Endothelial cell of umbilical vein (primary cell): ENCODE data around the gene ZNF568. TPM values are rescaled to one million over a fixed set of nuclear protein-coding genes. Genes with fewer than 3 reads are reported as not detected.

Source experiments
- BruUV-seq: library from RNA; stranded (reverse); fragments of 400-500 nt; replicated peaks from 2 replicates; lab custom pipeline; 2021; lab: Mats Ljungman, UMichigan
- CTCF ChIA-PET: fragments of 300-600, 350-600 bp; sonication (Branson Sonifier 250); formaldehyde crosslinking; loops from one replicate; lab custom pipeline; 2021; ENCODE audit warnings: antibody characterized with exemption, inconsistent platforms; lab: Charles Lee
- POLR2A ChIA-PET: fragments of 300-600, 350-600 bp; sonication (Branson Sonifier 250); formaldehyde crosslinking; loops from one replicate; lab custom pipeline; 2021; ENCODE audit warnings: antibody characterized with exemption, inconsistent platforms; lab: Charles Lee
- DNase-seq: peaks from one replicate; pipeline ENCODE4 v3.0.0-alpha.2; 2011; ENCODE audit warnings: low read depth, low spot score
- FAIRE-seq: peaks from 2 replicates; lab custom pipeline; 2011; peaks lifted over from hg19 to GRCh38; lab: Jason Lieb, UNC
- H2AFZ ChIP-seq: 2 replicates; pipeline ENCODE4 v1.6.0; 2012; ENCODE audit warnings: low read depth, low read length, control low read depth, inconsistent platforms
- H3K27ac ChIP-seq: 2 replicates; pipeline ENCODE4 v1.5.1; 2011; ENCODE audit warnings: low read depth, mild to moderate bottlenecking, control low read depth, low read length, moderate library complexity; ENCODE audit not compliant: insufficient read depth
- H3K27me3 ChIP-seq, 2 experiments: 2 replicates each; pipeline versions ENCODE4 v1.6.0 to v1.6.1; 2011; ENCODE audit warnings: low read length in 2 of 2, mixed read lengths in 1 of 2; ENCODE audit not compliant: control insufficient read depth in 2 of 2, insufficient read depth in 2 of 2
- H3K36me3 ChIP-seq, 2 experiments: 2 replicates in 1 of 2; 3 replicates in 1 of 2; pipeline ENCODE4 v1.5.1; 2011; ENCODE audit warnings: low read length in 2 of 2, mild to moderate bottlenecking in 1 of 2, moderate library complexity in 1 of 2; ENCODE audit not compliant: control insufficient read depth in 2 of 2, insufficient read depth in 2 of 2; ENCODE audit errors: extremely low read depth in 1 of 2
- H3K4me1 ChIP-seq: 3 replicates; pipeline ENCODE4 v1.5.1; 2011; ENCODE audit warnings: mild to moderate bottlenecking, low read length; ENCODE audit not compliant: control insufficient read depth, insufficient read depth; ENCODE audit errors: extremely low read depth
- H3K4me2 ChIP-seq: 2 replicates; pipeline ENCODE4 v1.6.1; 2011; ENCODE audit warnings: low read length, control low read depth, mixed read lengths; ENCODE audit not compliant: insufficient read depth
- H3K4me3 ChIP-seq, 3 experiments: fragments of 200-600 bp in 1 of 3; sonication (generic), shearing (Covaris generic) in 1 of 3; replicated peaks in 1 of 3; 2 replicates each; pipeline ENCODE4 v1.5.1; 2011 to 2016; ENCODE audit warnings: control low read depth in 3 of 3, low read length in 3 of 3, mild to moderate bottlenecking in 2 of 3, inconsistent platforms in 1 of 3, low read depth in 1 of 3, moderate library complexity in 1 of 3; ENCODE audit not compliant: insufficient read depth in 1 of 3
- H3K79me2 ChIP-seq: 2 replicates; pipeline ENCODE4 v1.6.0; 2012; ENCODE audit warnings: low read length, inconsistent platforms; ENCODE audit not compliant: control insufficient read depth, insufficient read depth
- H3K9ac ChIP-seq: replicated peaks from 2 replicates; pipeline ENCODE3; 2011; ENCODE audit warnings: low read length, control low read depth; ENCODE audit not compliant: insufficient read depth; ENCODE audit errors: extremely low read depth
- H3K9me1 ChIP-seq: replicated peaks from 3 replicates; pipeline ENCODE4 v1.6.0; 2011; ENCODE audit warnings: mild to moderate bottlenecking, low read length; ENCODE audit not compliant: control insufficient read depth, insufficient read depth; ENCODE audit errors: extremely low read depth
- H3K9me3 ChIP-seq: replicated peaks from 2 replicates; pipeline ENCODE4 v1.5.1; 2012; ENCODE audit warnings: low read length, inconsistent platforms; ENCODE audit not compliant: control insufficient read depth, insufficient read depth
- H4K20me1 ChIP-seq: replicated peaks from 2 replicates; pipeline ENCODE3; 2011; ENCODE audit warnings: mild to moderate bottlenecking, low read length; ENCODE audit not compliant: control insufficient read depth, insufficient read depth; ENCODE audit errors: extremely low read depth
- EZH2 ChIP-seq: IDR thresholded peaks from 2 replicates; pipeline ENCODE4 v1.6.1; 2012; ENCODE audit warnings: borderline replicate concordance, low read depth, mild to moderate bottlenecking, moderate library complexity, low read length, inconsistent platforms; ENCODE audit not compliant: severe bottlenecking
- FOS ChIP-seq: IDR thresholded peaks from 2 replicates; pipeline ENCODE4 v1.6.1; 2011; ENCODE audit warnings: mild to moderate bottlenecking, low read length, moderate library complexity, borderline replicate concordance; ENCODE audit not compliant: insufficient read depth
- GATA2 ChIP-seq: IDR thresholded peaks from 2 replicates; pipeline ENCODE4 v1.7.0; 2011; ENCODE audit warnings: low read depth, mild to moderate bottlenecking, moderate library complexity, mixed read lengths, low read length; ENCODE audit not compliant: insufficient read length, insufficient read depth
- JUN ChIP-seq: IDR thresholded peaks from 2 replicates; pipeline ENCODE4 v1.6.1; 2011; ENCODE audit warnings: borderline replicate concordance, low read depth; ENCODE audit not compliant: insufficient read length, insufficient read depth
- MYC ChIP-seq: IDR thresholded peaks from one replicate; pipeline ENCODE4 v1.6.1; 2011; ENCODE audit warnings: mild to moderate bottlenecking, low read depth, low read length
- POLR2A ChIP-seq: IDR thresholded peaks from 2 replicates; pipeline ENCODE4 v1.6.1; 2012; ENCODE audit warnings: low read depth, mild to moderate bottlenecking, control low read depth, low read length
- POLR2AphosphoS5 ChIP-seq: IDR thresholded peaks from 2 replicates; pipeline ENCODE4 v1.6.1; 2012; ENCODE audit warnings: low read depth, mild to moderate bottlenecking, control low read depth, low read length, moderate library complexity; ENCODE audit not compliant: insufficient read depth
- dilution Hi-C: fragments of 300-500 bp; cut with MboI; formaldehyde crosslinking; loops from one replicate; pipeline ENCODE4 v1.15.0; 2019; ENCODE audit warnings: low sequenced_read_pairs; ENCODE audit not compliant: extremely low pct_ligation_motif_present
- intact Hi-C: fragments of 100-400 bp; cut with micrococcal nuclease; formaldehyde crosslinking; loops from one replicate; pipeline ENCODE4 v1.10.0; 2022
- polyA plus RNA-seq, 4 experiments: library from polyadenylated mRNA; depleted of rRNA in 3 of 4; stranded (reverse) in 3 of 4; unstranded in 1 of 4; fragments of >200 nt; gene quantifications; 2 replicates each; pipeline versions ENCODE4 v1.2.1 to v1.2.3, GENCODE V29; 2011 to 2012; ENCODE audit warnings: missing spikeins in 1 of 4
- total RNA-seq: library from RNA; stranded (reverse); gene quantifications from 2 replicates; pipeline ENCODE4 v1.2.3, GENCODE V29; 2021
- TF ChIP-seq, protein P1 (sequence below): IDR thresholded peaks from 2 replicates; pipeline ENCODE4 v1.6.1; 2011; ENCODE audit not compliant: insufficient read depth, insufficient read length
- TF ChIP-seq, protein P2 (sequence below), 2 donors: IDR thresholded peaks; 1 replicate in 1 of 2; 2 replicates in 1 of 2; pipeline ENCODE4 v1.5.1; 2011; ENCODE audit warnings: low read length in 2 of 2, mild to moderate bottlenecking in 2 of 2, moderate library complexity in 2 of 2, control low read depth in 1 of 2, inconsistent platforms in 1 of 2, low read depth in 1 of 2; ENCODE audit not compliant: insufficient read depth in 1 of 2; ENCODE audit errors: extremely low read depth in 1 of 2

The ZNF568 gene
- total and polyA plus RNA-seq, 2 donors (not counting 3 experiments of a cell fraction or from before 2014, with no cell fraction given) = 3.1 to 6.4 TPM

DNA sequence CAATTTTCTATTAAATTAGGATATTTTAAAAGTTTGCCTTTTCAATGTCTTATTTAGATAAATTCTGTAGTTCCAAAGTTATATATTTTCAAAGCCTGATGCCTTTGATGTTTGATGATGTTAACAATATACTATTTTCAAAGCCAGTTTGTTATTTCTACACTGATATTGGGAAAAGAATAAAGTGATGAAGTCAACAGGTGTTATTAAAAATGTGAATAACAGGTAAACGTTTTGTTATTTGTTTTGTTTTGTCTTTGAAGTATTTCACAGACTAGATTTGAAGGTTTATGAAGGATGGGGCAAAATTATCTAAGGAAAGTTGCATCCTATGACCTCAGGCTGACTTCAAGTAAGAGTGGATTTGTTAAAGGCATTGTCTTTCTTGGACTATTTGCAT lies 129.0 kb downstream of the ZNF568 start:
- dilution Hi-C loops = no loop called here
- Histone ChIP-seq H3K9me3 (no peaks in the 10 kb centered on the region), H3K9me1 (no peaks in the 10 kb centered on the region), H2AFZ (no peak overlapping the region), H3K79me2 (no peaks in the 10 kb centered on the region), H3K4me1 (no peaks in the 10 kb centered on the region), H3K27me3 (no peaks in the 10 kb centered on the region), H3K4me2 (no peak overlapping the region), H3K27ac (no peak overlapping the region), H3K4me3 (no peak overlapping the region), H3K36me3 (no peaks in the 10 kb centered on the region), H3K9ac (no peak overlapping the region), H4K20me1 (no peaks in the 10 kb centered on the region)
- no TSS peak for BruUV-seq
- intact Hi-C loops = no loop called here
- FAIRE-seq (no peak), DNase-seq (no peak)
- ChIA-PET CTCF (no interaction called here), POLR2A (no interaction called here)
- TF ChIP-seq, protein P1, sequence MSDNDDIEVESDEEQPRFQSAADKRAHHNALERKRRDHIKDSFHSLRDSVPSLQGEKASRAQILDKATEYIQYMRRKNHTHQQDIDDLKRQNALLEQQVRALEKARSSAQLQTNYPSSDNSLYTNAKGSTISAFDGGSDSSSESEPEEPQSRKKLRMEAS = no peak
- TF ChIP-seq GATA2 = no peak
- no peak for TF ChIP-seq FOS
- no peak for TF ChIP-seq MYC
- TF ChIP-seq POLR2AphosphoS5 = no peak
- TF ChIP-seq, protein P2, sequence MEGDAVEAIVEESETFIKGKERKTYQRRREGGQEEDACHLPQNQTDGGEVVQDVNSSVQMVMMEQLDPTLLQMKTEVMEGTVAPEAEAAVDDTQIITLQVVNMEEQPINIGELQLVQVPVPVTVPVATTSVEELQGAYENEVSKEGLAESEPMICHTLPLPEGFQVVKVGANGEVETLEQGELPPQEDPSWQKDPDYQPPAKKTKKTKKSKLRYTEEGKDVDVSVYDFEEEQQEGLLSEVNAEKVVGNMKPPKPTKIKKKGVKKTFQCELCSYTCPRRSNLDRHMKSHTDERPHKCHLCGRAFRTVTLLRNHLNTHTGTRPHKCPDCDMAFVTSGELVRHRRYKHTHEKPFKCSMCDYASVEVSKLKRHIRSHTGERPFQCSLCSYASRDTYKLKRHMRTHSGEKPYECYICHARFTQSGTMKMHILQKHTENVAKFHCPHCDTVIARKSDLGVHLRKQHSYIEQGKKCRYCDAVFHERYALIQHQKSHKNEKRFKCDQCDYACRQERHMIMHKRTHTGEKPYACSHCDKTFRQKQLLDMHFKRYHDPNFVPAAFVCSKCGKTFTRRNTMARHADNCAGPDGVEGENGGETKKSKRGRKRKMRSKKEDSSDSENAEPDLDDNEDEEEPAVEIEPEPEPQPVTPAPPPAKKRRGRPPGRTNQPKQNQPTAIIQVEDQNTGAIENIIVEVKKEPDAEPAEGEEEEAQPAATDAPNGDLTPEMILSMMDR (IDR thresholded peaks at IDR 0.05; ENCODE audit: extremely low read depth in 1 of 2, insufficient read depth in 1 of 2, low read depth in 1 of 2, low read length in 2 of 2) = no peak
- no peak for TF ChIP-seq POLR2A
- TF ChIP-seq JUN = no peak
- no peak for TF ChIP-seq EZH2

Other genes with a start within 250 kb of the ZNF568 start
- gene ZNF461, start 249.5 kb upstream of the ZNF568 start, total RNA-seq = 6.8 and 7.0 TPM in 2 replicates
- gene ZNF461, start 249.5 kb upstream of the ZNF568 start, polyA plus RNA-seq = 1.1 and 2.4 TPM in 2 replicates
- 4.4 and 5.9 TPM in 2 replicates for gene ZNF567, start 228.7 kb upstream of the ZNF568 start, total RNA-seq
- gene ZNF567, start 228.7 kb upstream of the ZNF568 start, polyA plus RNA-seq = 2.6 and 3.4 TPM in 2 replicates
- 3.6 and 4.5 TPM in 2 replicates for gene ZNF850, start 143.5 kb upstream of the ZNF568 start, total RNA-seq
- gene ZNF850, start 143.5 kb upstream of the ZNF568 start, polyA plus RNA-seq = 0.84 and 0.98 TPM in 2 replicates
- 5.2 and 5.6 TPM in 2 replicates for gene ZNF790, start 77.9 kb upstream of the ZNF568 start, total RNA-seq
- 1.6 and 2.1 TPM in 2 replicates for gene ZNF790, start 77.9 kb upstream of the ZNF568 start, polyA plus RNA-seq
- gene ZNF345, start 65.5 kb upstream of the ZNF568 start, total RNA-seq = 3.4 and 3.8 TPM in 2 replicates
- gene ZNF345, start 65.5 kb upstream of the ZNF568 start, polyA plus RNA-seq = 2.2 and 2.7 TPM in 2 replicates
- 1.2 and 1.3 TPM in 2 replicates for gene ZNF829, start within 50 bp of the ZNF568 start, total RNA-seq
- 0.41 and 0.47 TPM in 2 replicates for gene ZNF829, start within 50 bp of the ZNF568 start, polyA plus RNA-seq
- 4.2 and 5.3 TPM in 2 replicates for gene ZNF420, start 162.1 kb downstream of the ZNF568 start, total RNA-seq
- 0.57 and 1.3 TPM in 2 replicates for gene ZNF420, start 162.1 kb downstream of the ZNF568 start, polyA plus RNA-seq